IPS DF 6.9 (cell line): Measurements from ENCODE around the gene TMEM174.

Experiments
- DNase-seq: peaks from one replicate; pipeline ENCODE4 v3.0.0-alpha.2; 2013; ENCODE audit warnings: low read depth, low spot score
- H3K27ac ChIP-seq: one replicate; pipeline ENCODE4 v1.5.1; 2013; ENCODE audit warnings: low read length, control low read depth
- H3K27me3 ChIP-seq: 2 replicates; pipeline ENCODE4 v1.6.1; 2013; ENCODE audit warnings: mild to moderate bottlenecking, low read length; ENCODE audit not compliant: control insufficient read depth, insufficient read depth
- H3K36me3 ChIP-seq: 2 replicates; pipeline ENCODE4 v1.6.1; 2013; ENCODE audit warnings: low read length; ENCODE audit not compliant: control insufficient read depth, insufficient read depth
- H3K4me1 ChIP-seq: 2 replicates; pipeline ENCODE4 v1.6.1; 2013; ENCODE audit warnings: low read length; ENCODE audit not compliant: control insufficient read depth, insufficient read depth
- H3K4me3 ChIP-seq: 2 replicates; pipeline ENCODE4 v1.5.1; 2013; ENCODE audit warnings: mild to moderate bottlenecking, low read length
- H3K9me3 ChIP-seq: 2 replicates; pipeline ENCODE4 v1.6.1; 2013; ENCODE audit warnings: low read length, inconsistent platforms; ENCODE audit not compliant: control insufficient read depth, insufficient read depth
- WGBS: extraction: QIAGEN DNeasy Blood & Tissue Kit; methylation state at CpG from one replicate; pipeline ENCODE4 v1.1.7; 2013; ENCODE audit warnings: mixed read lengths, missing lambda C conversion rate; ENCODE audit not compliant: insufficient read length, insufficient coverage; 5-methylcytosine and 5-hydroxymethylcytosine counted together

The TMEM174 gene

DNA sequence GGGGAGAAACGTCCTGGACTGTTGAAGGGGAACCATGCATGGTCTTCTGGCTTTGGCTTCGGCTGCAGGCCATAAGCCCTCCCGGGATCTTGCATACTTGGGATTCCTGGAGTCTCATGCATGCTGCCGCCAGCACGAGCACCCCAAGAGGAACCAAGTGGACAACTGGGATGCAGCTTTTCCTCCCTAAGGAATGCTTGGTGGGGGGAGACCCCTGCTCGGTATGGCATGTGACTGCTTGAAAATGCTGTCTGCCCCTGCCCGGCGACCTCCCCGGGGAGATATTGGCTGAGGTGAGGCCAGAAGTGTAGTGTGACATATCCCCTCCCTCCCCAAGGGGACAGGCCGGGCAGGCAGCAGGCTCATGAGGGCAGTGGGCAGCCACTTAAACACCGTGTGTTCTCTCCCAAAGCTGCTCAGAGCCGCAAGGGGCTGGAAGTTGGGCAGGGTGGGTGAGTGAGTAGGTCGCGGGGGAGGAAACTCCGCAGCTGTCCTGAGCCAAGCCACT, 36.9 kb upstream of the TMEM174 start:
- H3K4me3 ChIP-seq = no peak overlapping the region
- no CpG with 5 or more reads among the region's 15 CpGs for WGBS
- H3K9me3 ChIP-seq = no peaks in the 10 kb centered on the region
- H3K4me1 ChIP-seq = peaks cover 2% of the 10 kb centered on the region
- no peaks in the 10 kb centered on the region for H3K27me3 ChIP-seq
- no peak overlapping the region for H3K27ac ChIP-seq
- no peaks in the 10 kb centered on the region for H3K36me3 ChIP-seq
- no peak for DNase-seq

DNA sequence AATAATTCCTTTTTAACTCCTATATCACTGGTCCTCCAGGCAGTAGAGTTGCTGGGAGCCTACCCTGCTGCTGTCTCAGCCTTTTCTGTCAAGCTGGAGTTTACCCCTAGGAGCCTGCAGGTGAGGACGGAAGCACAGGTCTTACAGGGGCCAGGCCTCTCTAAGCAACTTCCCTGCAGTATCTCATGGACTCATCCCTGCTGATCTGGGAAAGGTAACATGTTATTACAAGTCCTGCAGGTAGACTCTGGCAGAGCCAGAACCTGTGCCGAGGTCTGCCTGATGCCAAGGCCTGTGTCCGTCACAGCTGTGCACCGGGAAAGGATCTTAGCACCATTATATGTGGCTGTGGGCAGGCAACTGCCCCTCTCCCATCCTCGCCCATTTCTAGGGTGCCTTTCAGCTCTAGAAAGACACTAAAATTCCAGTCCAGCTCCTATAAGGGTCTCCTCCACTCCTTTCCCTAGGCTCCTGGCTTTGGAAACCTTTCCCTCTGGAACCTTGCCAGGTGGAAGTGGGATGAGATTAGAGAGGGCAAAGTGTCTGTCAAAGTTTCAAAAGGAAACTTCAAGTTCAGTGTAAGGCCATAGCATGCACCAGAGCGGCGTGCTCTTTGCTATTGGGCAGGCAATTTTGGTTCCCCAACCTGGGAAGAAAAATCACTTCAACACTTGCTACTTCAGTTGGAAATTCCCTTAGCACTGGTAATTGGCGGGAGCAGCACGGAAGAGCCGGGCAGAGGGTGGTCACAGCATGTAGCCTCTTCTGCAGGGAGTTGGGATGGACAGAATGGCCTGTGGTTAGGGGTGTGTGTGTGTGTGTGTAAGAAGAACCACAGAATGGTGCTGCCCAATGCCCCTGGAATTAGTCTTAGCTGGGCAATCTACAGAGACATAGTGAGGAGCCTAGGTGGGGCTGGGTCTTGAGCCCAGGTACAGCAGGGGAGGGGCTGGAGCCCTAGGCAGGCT, 35.1 kb upstream of the TMEM174 start:
- Histone ChIP-seq H3K36me3 (no peaks in the 10 kb centered on the region), H3K4me1 (peaks cover 2% of the 10 kb centered on the region), H3K4me3 (no peak overlapping the region), H3K27me3 (no peaks in the 10 kb centered on the region), H3K27ac (no peak overlapping the region), H3K9me3 (no peaks in the 10 kb centered on the region)
- WGBS = no CpG with 5 or more reads among the region's 10 CpGs
- DNase-seq = no peak

DNA sequence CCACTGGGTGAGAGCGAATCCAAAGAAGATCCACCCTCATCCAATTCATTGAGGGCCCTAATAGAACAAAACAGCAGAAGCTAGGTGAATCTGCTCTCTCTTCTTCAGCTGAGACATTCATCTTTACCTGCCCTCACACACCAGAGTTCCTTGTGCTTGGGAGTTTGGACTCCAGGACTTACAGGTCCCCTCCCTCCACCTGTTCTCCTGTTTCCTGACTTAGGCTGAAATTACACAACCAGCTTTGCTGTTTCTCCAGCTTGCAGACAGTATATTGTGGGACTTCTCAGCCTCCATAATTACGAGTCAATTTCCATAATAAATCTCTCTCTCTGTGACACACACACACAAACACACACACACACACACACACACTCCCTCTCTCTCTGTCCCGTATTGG, 33.5 kb upstream of the TMEM174 start:
- no peaks in the 10 kb centered on the region for H3K9me3 ChIP-seq
- no CpG with 5 or more reads among the region's 3 CpGs for WGBS

DNA sequence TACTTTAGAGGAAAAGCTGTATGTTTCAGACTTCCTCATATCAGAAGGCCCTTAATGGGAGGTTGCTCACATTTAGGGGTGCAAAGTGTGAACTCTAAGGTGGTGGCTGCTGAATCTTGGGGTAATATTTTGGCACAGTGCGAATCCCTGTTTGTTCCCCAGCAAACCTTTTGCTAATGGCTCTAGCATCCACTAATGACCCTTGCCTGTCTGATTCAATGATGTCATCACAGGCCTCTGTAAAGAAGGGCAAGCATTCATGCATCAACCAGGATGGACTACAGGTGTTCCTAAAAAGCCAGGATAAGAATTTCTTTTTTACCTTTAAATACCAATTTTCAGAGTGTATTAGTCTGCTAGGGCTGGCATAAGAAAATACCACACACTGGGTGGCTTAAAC, 32.2 kb upstream of the TMEM174 start:
- Histone ChIP-seq H3K9me3 (no peaks in the 10 kb centered on the region), H3K27me3 (no peaks in the 10 kb centered on the region), H3K4me1 (peaks cover 2% of the 10 kb centered on the region), H3K4me3 (no peak overlapping the region), H3K27ac (no peak overlapping the region), H3K36me3 (no peaks in the 10 kb centered on the region)
- DNase-seq = no peak
- WGBS = no CpG with 5 or more reads among the region's 1 CpG

More for the DNA sequence above, 33.5 kb upstream of the TMEM174 start:
- Histone ChIP-seq H3K36me3 (no peaks in the 10 kb centered on the region), H3K27ac (no peak overlapping the region), H3K4me1 (peaks cover 2% of the 10 kb centered on the region), H3K27me3 (no peaks in the 10 kb centered on the region), H3K4me3 (no peak overlapping the region)
- DNase-seq = no peak

DNA sequence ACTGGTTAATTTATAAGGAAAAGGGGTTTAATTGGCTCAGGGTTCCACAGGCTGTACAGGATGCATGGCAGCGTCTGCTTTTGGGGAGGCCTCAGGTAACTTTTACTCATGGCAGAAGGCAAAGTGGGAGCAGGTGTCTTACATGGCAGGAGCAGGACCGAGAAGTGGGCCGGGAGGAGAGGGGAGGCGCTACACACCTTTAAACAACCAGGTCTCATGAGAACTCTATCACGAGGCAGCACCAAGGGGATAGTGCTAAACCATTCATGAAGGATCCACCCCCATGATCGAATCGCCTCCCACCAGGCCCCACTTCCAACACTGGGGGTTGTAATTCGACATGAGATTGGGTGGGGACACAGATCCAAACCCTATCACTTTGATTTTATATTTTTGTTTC, 31.0 kb upstream of the TMEM174 start:
- no CpG with 5 or more reads among the region's 8 CpGs for WGBS
- no peaks in the 10 kb centered on the region for H3K36me3 ChIP-seq
- no peaks in the 10 kb centered on the region for H3K27me3 ChIP-seq

GRCh38 chr5:73143716-73144115, 29.3 kb upstream of the TMEM174 start:
- Histone ChIP-seq H3K27ac (no peak overlapping the region), H3K27me3 (no peaks in the 10 kb centered on the region), H3K4me3 (no peak overlapping the region), H3K9me3 (no peaks in the 10 kb centered on the region), H3K4me1 (no peaks in the 10 kb centered on the region), H3K36me3 (no peaks in the 10 kb centered on the region)
- no peak for DNase-seq
- WGBS = no CpG with 5 or more reads among the region's 6 CpGs

More for the DNA sequence above, 31.0 kb upstream of the TMEM174 start:
- Histone ChIP-seq H3K27ac (no peak overlapping the region), H3K9me3 (no peaks in the 10 kb centered on the region), H3K4me1 (no peaks in the 10 kb centered on the region), H3K4me3 (no peak overlapping the region)
- DNase-seq = no peak

DNA sequence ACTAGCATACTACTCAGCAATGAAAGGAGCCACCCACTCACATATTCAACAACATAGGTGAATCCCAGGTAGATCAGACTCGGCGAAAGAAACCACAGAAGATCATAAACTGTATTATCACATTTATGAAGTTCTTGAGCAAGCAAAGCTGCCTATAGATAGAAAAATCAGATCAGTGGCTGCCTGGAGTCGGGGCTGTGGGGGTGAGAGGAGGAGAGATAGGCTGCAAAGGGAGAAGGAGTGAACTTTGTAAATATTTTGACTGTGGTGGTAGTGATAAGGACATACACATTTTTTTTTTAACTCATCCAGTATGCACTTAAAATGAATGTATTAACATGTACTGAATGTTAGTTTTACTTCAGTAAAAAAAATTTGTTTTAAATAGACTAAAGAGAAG, 23.5 kb upstream of the TMEM174 start:
- Histone ChIP-seq H3K27ac (no peak overlapping the region), H3K9me3 (no peaks in the 10 kb centered on the region), H3K27me3 (no peaks in the 10 kb centered on the region), H3K36me3 (no peaks in the 10 kb centered on the region), H3K4me1 (no peaks in the 10 kb centered on the region), H3K4me3 (no peak overlapping the region)
- no CpG with 5 or more reads among the region's 3 CpGs for WGBS
- no peak for DNase-seq

- Histone ChIP-seq H3K27me3 (no peaks in the 10 kb centered on the region), H3K4me1 (no peaks in the 10 kb centered on the region), H3K27ac (no peak overlapping the region), H3K4me3 (no peak overlapping the region), H3K9me3 (no peaks in the 10 kb centered on the region), H3K36me3 (no peaks in the 10 kb centered on the region)
- no peak for DNase-seq
- WGBS = no CpG with 5 or more reads among the region's 7 CpGs
These were observed 22.1 kb upstream of the TMEM174 start for GRCh38 chr5:73150876-73151275.

- Histone ChIP-seq H3K9me3 (no peaks in the 10 kb centered on the region), H3K27me3 (no peaks in the 10 kb centered on the region), H3K27ac (no peak overlapping the region), H3K4me3 (no peak overlapping the region), H3K36me3 (no peaks in the 10 kb centered on the region), H3K4me1 (no peaks in the 10 kb centered on the region)
- no peak for DNase-seq
- no CpG with 5 or more reads among the region's 5 CpGs for WGBS
These were observed 21.1 kb upstream of the TMEM174 start for GRCh38 chr5:73151766-73152410.

- Histone ChIP-seq H3K4me3 (no peak overlapping the region), H3K4me1 (no peaks in the 10 kb centered on the region), H3K27me3 (no peaks in the 10 kb centered on the region), H3K36me3 (no peaks in the 10 kb centered on the region), H3K27ac (no peak overlapping the region), H3K9me3 (no peaks in the 10 kb centered on the region)
- WGBS = no CpG with 5 or more reads among the region's 14 CpGs
- no peak for DNase-seq
These were observed 20.3 kb upstream of the TMEM174 start for GRCh38 chr5:73152411-73153388.
